Caco-2 (cell line): ENCODE measurements around the gene DPP10. TPM values are rescaled to one million over a fixed set of nuclear protein-coding genes. Genes with fewer than 3 reads are reported as not detected.

Experiments used
- BruUV-seq: library from RNA; stranded (reverse); fragments of 400-500 nt; replicated peaks from 2 replicates; lab custom pipeline; 2021; lab: Mats Ljungman, UMichigan
- CTCF ChIA-PET: fragments of 300-600 bp; sonication (Branson Sonifier 250); formaldehyde crosslinking; loops from one replicate; lab custom pipeline; 2022; ENCODE audit warnings: antibody characterized with exemption; lab: Charles Lee
- POLR2A ChIA-PET: fragments of 300-600 bp; sonication (Branson Sonifier 250); formaldehyde crosslinking; loops from one replicate; lab custom pipeline; 2022; ENCODE audit warnings: antibody characterized with exemption; lab: Charles Lee
- DNase-seq, 2 experiments: peaks; one replicate each; pipeline versions ENCODE4 v3.0.0 to v3.0.0-alpha.2; 2020 to 2022
- H3K27me3 ChIP-seq: replicated peaks from 2 replicates; pipeline ENCODE4 v1.6.0; 2011; ENCODE audit warnings: low read length; ENCODE audit not compliant: control insufficient read depth, insufficient read depth
- H3K36me3 ChIP-seq: 2 replicates; pipeline ENCODE4 v1.5.1; 2011; ENCODE audit warnings: low read length; ENCODE audit not compliant: control insufficient read depth, insufficient read depth
- H3K4me1 ChIP-seq: fragments of 250-450 bp; sonication (Bioruptor Pico); 2 replicates; pipeline ENCODE4 v1.5.1; 2020; ENCODE audit warnings: mild to moderate bottlenecking
- H3K4me3 ChIP-seq: 2 replicates; pipeline ENCODE4 v1.5.1; 2011; ENCODE audit warnings: low read depth, mild to moderate bottlenecking, control low read depth, low read length
- H3K9me3 ChIP-seq: fragments of 250-450 bp; sonication (Bioruptor Pico); 2 replicates; pipeline ENCODE4 v1.5.1; 2020; ENCODE audit warnings: mild to moderate bottlenecking, moderate library complexity
- H3K27ac Mint-ChIP-seq: one replicate; pipeline ENCODE4 v1.8.0; 2022; ENCODE audit warnings: mixed read lengths; ENCODE audit not compliant: unreplicated experiment
- H3K27me3 Mint-ChIP-seq: one replicate; pipeline ENCODE4 v1.8.0; 2022; ENCODE audit warnings: mixed read lengths; ENCODE audit not compliant: insufficient read depth, unreplicated experiment
- H3K36me3 Mint-ChIP-seq: one replicate; pipeline ENCODE4 v1.8.0; 2022; ENCODE audit warnings: mild to moderate bottlenecking, mixed read lengths; ENCODE audit not compliant: insufficient read depth, unreplicated experiment
- H3K4me1 Mint-ChIP-seq: one replicate; pipeline ENCODE4 v1.8.0; 2022; ENCODE audit warnings: low read depth, mixed read lengths; ENCODE audit not compliant: unreplicated experiment
- H3K4me3 Mint-ChIP-seq: one replicate; pipeline ENCODE4 v1.8.0; 2022; ENCODE audit warnings: mild to moderate bottlenecking, moderate library complexity, mixed read lengths; ENCODE audit not compliant: unreplicated experiment
- H3K9me3 Mint-ChIP-seq: one replicate; pipeline ENCODE4 v1.8.0; 2022; ENCODE audit warnings: mixed read lengths; ENCODE audit not compliant: unreplicated experiment
- intact Hi-C: fragments of 100-400 bp; cut with micrococcal nuclease; formaldehyde crosslinking; loops from one replicate; pipeline ENCODE4 v1.10.0; 2022; ENCODE audit not compliant: unreplicated experiment
- total RNA-seq: library from RNA; stranded (reverse); gene quantifications from 2 replicates; pipeline ENCODE4 v1.2.3, GENCODE V29; 2022
- TF ChIP-seq, protein P1 (sequence below), 2 experiments: fragments of 200-600 bp in 1 of 2; IDR thresholded peaks; 1 replicate in 1 of 2; 2 replicates in 1 of 2; pipeline versions ENCODE4 v1.5.1 to v1.8.0; 2011 to 2022; ENCODE audit warnings: antibody characterized with exemption in 1 of 2, control low read depth in 1 of 2, inconsistent platforms in 1 of 2, low read depth in 1 of 2, low read length in 1 of 2, mild to moderate bottlenecking in 1 of 2, moderate library complexity in 1 of 2; ENCODE audit not compliant: insufficient read depth in 1 of 2, severe bottlenecking in 1 of 2, unreplicated experiment in 1 of 2

Gene DPP10
- total RNA-seq, 1 experiment from 2014 or later, result not detected

- Mint-ChIP-seq H3K27me3 (peaks cover 7% of the 10 kb centered on the region), H3K36me3 (no peaks in the 10 kb centered on the region), H3K4me1 (no peaks in the 10 kb centered on the region), H3K27ac (no peak overlapping the region), H3K4me3 (no peak overlapping the region), H3K9me3 (no peaks in the 10 kb centered on the region)
- POLR2A ChIA-PET, result no interaction called here
- H3K4me3 ChIP-seq, result no peak overlapping the region
- intact Hi-C loops, result no loop called here
- CTCF ChIA-PET, result no interaction called here
- H3K27me3 ChIP-seq, result no peaks in the 10 kb centered on the region
- H3K9me3 ChIP-seq, result no peaks in the 10 kb centered on the region
- TF ChIP-seq, protein P1, sequence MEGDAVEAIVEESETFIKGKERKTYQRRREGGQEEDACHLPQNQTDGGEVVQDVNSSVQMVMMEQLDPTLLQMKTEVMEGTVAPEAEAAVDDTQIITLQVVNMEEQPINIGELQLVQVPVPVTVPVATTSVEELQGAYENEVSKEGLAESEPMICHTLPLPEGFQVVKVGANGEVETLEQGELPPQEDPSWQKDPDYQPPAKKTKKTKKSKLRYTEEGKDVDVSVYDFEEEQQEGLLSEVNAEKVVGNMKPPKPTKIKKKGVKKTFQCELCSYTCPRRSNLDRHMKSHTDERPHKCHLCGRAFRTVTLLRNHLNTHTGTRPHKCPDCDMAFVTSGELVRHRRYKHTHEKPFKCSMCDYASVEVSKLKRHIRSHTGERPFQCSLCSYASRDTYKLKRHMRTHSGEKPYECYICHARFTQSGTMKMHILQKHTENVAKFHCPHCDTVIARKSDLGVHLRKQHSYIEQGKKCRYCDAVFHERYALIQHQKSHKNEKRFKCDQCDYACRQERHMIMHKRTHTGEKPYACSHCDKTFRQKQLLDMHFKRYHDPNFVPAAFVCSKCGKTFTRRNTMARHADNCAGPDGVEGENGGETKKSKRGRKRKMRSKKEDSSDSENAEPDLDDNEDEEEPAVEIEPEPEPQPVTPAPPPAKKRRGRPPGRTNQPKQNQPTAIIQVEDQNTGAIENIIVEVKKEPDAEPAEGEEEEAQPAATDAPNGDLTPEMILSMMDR (IDR thresholded peaks at IDR 0.05; ENCODE audit: insufficient read depth in 1 of 2, low read depth in 1 of 2, low read length in 1 of 2, severe bottlenecking in 1 of 2, unreplicated experiment in 1 of 2), result no peak
- H3K4me1 ChIP-seq, result no peaks in the 10 kb centered on the region
- H3K36me3 ChIP-seq, result no peaks in the 10 kb centered on the region
- DNase-seq, result no peak
- BruUV-seq, result no TSS peak
These were observed 766.2 kb downstream of the DPP10 start for GRCh38 chr2:115208493-115209164.

GRCh38 chr2:115214050-115214449, 771.6 kb downstream of the DPP10 start:
- Histone ChIP-seq H3K4me3 (no peak overlapping the region), H3K9me3 (no peaks in the 10 kb centered on the region), H3K27me3 (no peaks in the 10 kb centered on the region), H3K4me1 (no peaks in the 10 kb centered on the region), H3K36me3 (no peaks in the 10 kb centered on the region)
- Mint-ChIP-seq H3K9me3 (no peaks in the 10 kb centered on the region), H3K27ac (no peak overlapping the region), H3K27me3 (no peaks in the 10 kb centered on the region), H3K4me3 (no peak overlapping the region), H3K4me1 (no peaks in the 10 kb centered on the region), H3K36me3 (no peaks in the 10 kb centered on the region)
- BruUV-seq, result no TSS peak
- intact Hi-C loops, result no loop called here
- TF ChIP-seq, protein P1 (IDR thresholded peaks at IDR 0.05; ENCODE audit: insufficient read depth in 1 of 2, low read depth in 1 of 2, low read length in 1 of 2, severe bottlenecking in 1 of 2, unreplicated experiment in 1 of 2), result no peak
- ChIA-PET POLR2A (no interaction called here), CTCF (no interaction called here)
- DNase-seq, result no peak

GRCh38 chr2:115219296-115219695, 776.9 kb downstream of the DPP10 start:
- no TSS peak for BruUV-seq
- ChIA-PET CTCF (no interaction called here), POLR2A (no interaction called here)
- no peaks in the 10 kb centered on the region for H3K36me3 Mint-ChIP-seq
- H3K9me3 ChIP-seq, result no peaks in the 10 kb centered on the region
- no peaks in the 10 kb centered on the region for H3K4me1 ChIP-seq
- no peaks in the 10 kb centered on the region for H3K27me3 Mint-ChIP-seq
- no peaks in the 10 kb centered on the region for H3K36me3 ChIP-seq
- no peak for DNase-seq
- H3K4me1 Mint-ChIP-seq, result no peaks in the 10 kb centered on the region
- no peak overlapping the region for H3K27ac Mint-ChIP-seq
- no peak overlapping the region for H3K4me3 Mint-ChIP-seq
- H3K27me3 ChIP-seq, result no peaks in the 10 kb centered on the region
- TF ChIP-seq, protein P1 (IDR thresholded peaks at IDR 0.05; ENCODE audit: insufficient read depth in 1 of 2, low read depth in 1 of 2, low read length in 1 of 2, severe bottlenecking in 1 of 2, unreplicated experiment in 1 of 2), result no peak
- H3K9me3 Mint-ChIP-seq, result no peaks in the 10 kb centered on the region
- intact Hi-C loops, result no loop called here
- H3K4me3 ChIP-seq, result no peak overlapping the region
